ENCODE measurements around the gene AXIN1. TPM values are rescaled to one million over a fixed set of nuclear protein-coding genes. Genes with fewer than 3 reads are reported as not detected.
A peak's percentile ranks its signal among the peaks of the same experiment; 100 is the strongest.

The AXIN1 gene
- total and polyA plus RNA-seq, 9 of the 15 experiments (the other 6 are each of a cell fraction or from before 2014, with no cell fraction given), result 0.42 to 58.0 (median 25.9) TPM

DNA sequence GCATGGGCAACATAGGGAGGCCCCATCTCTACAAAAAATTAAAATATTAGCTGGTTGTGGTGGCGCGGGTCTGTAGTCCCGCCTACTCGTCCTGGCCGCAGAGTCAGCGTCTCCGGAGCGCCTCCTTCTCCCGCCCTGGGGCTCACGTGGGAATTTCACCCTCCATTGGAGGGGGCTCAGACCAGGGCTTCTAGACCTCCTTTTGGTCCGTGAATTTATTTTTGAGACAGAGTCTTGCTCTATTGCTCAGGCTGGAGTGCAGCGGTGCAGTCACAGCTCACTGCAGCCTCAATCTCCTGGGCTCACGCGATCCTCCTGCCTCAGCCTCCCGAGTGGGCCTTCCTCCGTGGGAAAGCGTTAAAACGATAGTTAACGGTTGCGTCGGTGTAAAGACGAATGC lies 44.1 kb upstream of the AXIN1 start (continued):
- TF ChIP-seq FOXK1 (CRISPR knock-in tag; IDR thresholded peaks at IDR 0.05; ENCODE audit: borderline replicate concordance) (no peak), E2F4 (CRISPR knock-in tag; IDR thresholded peaks at IDR 0.05; ENCODE audit: low read depth) (no peak), ZNF12 (CRISPR knock-in tag; IDR thresholded peaks at IDR 0.05) (no peak), ZNF41 (CRISPR knock-in tag; conservative IDR thresholded peaks at IDR 0.05) (no peak), ZBTB1 (CRISPR knock-in tag; IDR thresholded peaks at IDR 0.05; ENCODE audit: borderline replicate concordance, low read depth) (no peak), SLC30A9 (CRISPR knock-in tag; IDR thresholded peaks at IDR 0.05) (no peak), NONO (IDR thresholded peaks at IDR 0.05; ENCODE audit: low read depth in 2 of 2, low read length in 1 of 2) (no peak; a peak in 1 of 4 replicates), TRIM24 (IDR thresholded peaks at IDR 0.05) (no peak), ZFP30 (CRISPR knock-in tag; IDR thresholded peaks at IDR 0.05; ENCODE audit: borderline replicate concordance) (no peak), PCBP2 (IDR thresholded peaks at IDR 0.05; ENCODE audit: low read depth, low read length, poor library complexity, severe bottlenecking) (no peak), SP1 (CRISPR knock-in tag; IDR thresholded peaks at IDR 0.05) (no peak), ZNF584 (CRISPR knock-in tag; IDR thresholded peaks at IDR 0.05; ENCODE audit: low read depth) (no peak), ZNF146 (CRISPR knock-in tag; IDR thresholded peaks at IDR 0.05; ENCODE audit: unreplicated experiment) (no peak), FOS (IDR thresholded peaks at IDR 0.05; ENCODE audit: extremely low read depth, insufficient read length) (no peak), ZNF253 (CRISPR knock-in tag; conservative IDR thresholded peaks at IDR 0.05) (no peak)
- TF ChIP-seq, protein P1, sequence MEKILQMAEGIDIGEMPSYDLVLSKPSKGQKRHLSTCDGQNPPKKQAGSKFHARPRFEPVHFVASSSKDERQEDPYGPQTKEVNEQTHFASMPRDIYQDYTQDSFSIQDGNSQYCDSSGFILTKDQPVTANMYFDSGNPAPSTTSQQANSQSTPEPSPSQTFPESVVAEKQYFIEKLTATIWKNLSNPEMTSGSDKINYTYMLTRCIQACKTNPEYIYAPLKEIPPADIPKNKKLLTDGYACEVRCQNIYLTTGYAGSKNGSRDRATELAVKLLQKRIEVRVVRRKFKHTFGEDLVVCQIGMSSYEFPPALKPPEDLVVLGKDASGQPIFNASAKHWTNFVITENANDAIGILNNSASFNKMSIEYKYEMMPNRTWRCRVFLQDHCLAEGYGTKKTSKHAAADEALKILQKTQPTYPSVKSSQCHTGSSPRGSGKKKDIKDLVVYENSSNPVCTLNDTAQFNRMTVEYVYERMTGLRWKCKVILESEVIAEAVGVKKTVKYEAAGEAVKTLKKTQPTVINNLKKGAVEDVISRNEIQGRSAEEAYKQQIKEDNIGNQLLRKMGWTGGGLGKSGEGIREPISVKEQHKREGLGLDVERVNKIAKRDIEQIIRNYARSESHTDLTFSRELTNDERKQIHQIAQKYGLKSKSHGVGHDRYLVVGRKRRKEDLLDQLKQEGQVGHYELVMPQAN (IDR thresholded peaks at IDR 0.05; ENCODE audit: borderline replicate concordance), result peak; percentile 36; the same call in 1 of the 2 replicates
- TF ChIP-seq, protein P2, sequence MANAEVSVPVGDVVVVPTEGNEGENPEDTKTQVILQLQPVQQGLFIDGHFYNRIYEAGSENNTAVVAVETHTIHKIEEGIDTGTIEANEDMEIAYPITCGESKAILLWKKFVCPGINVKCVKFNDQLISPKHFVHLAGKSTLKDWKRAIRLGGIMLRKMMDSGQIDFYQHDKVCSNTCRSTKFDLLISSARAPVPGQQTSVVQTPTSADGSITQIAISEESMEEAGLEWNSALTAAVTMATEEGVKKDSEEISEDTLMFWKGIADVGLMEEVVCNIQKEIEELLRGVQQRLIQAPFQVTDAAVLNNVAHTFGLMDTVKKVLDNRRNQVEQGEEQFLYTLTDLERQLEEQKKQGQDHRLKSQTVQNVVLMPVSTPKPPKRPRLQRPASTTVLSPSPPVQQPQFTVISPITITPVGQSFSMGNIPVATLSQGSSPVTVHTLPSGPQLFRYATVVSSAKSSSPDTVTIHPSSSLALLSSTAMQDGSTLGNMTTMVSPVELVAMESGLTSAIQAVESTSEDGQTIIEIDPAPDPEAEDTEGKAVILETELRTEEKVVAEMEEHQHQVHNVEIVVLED (CRISPR knock-in tag; IDR thresholded peaks at IDR 0.05), result no peak
- TF ChIP-seq, protein P3, sequence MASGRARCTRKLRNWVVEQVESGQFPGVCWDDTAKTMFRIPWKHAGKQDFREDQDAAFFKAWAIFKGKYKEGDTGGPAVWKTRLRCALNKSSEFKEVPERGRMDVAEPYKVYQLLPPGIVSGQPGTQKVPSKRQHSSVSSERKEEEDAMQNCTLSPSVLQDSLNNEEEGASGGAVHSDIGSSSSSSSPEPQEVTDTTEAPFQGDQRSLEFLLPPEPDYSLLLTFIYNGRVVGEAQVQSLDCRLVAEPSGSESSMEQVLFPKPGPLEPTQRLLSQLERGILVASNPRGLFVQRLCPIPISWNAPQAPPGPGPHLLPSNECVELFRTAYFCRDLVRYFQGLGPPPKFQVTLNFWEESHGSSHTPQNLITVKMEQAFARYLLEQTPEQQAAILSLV (tag; IDR thresholded peaks at IDR 0.05), result no peak
- TF ChIP-seq, protein P4, sequence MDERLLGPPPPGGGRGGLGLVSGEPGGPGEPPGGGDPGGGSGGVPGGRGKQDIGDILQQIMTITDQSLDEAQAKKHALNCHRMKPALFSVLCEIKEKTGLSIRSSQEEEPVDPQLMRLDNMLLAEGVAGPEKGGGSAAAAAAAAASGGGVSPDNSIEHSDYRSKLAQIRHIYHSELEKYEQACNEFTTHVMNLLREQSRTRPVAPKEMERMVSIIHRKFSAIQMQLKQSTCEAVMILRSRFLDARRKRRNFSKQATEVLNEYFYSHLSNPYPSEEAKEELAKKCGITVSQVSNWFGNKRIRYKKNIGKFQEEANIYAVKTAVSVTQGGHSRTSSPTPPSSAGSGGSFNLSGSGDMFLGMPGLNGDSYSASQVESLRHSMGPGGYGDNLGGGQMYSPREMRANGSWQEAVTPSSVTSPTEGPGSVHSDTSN (CRISPR knock-in tag; IDR thresholded peaks at IDR 0.05; ENCODE audit: low read depth), result no peak
- TF ChIP-seq, protein P4 (tag; conservative IDR thresholded peaks at IDR 0.05; ENCODE audit: low read depth), result no peak

Measured in K562 (cell line).